CD4-positive, CD25-positive, alpha-beta regulatory T cell (primary cell): ENCODE data around the gene ODAPH. TPM values are rescaled to one million over a fixed set of nuclear protein-coding genes. Genes with fewer than 3 reads are reported as not detected.

Experiments
- ATAC-seq, 2 donors: fragments of 150-1000 bp; cut with Tn5 transposase; one replicate each; pipeline ENCODE4 v1.10.0; 2021; ENCODE audit warnings: low read depth in 2 of 2, moderate number of reproducible peaks in 2 of 2, moderate library complexity in 1 of 2
- DNase-seq, 3 donors: peaks; one replicate each; pipeline versions ENCODE4 v3.0.0 to v3.0.0-alpha.2; 2012 to 2022; ENCODE audit warnings: mixed read lengths in 1 of 3
- H3K27ac ChIP-seq: one replicate; pipeline ENCODE4 v1.7.0; 2013; ENCODE audit warnings: mild to moderate bottlenecking, low read length; ENCODE audit not compliant: insufficient read depth, poor library complexity, severe bottlenecking
- H3K27me3 ChIP-seq: one replicate; pipeline ENCODE4 v1.7.0; 2013; ENCODE audit warnings: low read length; ENCODE audit not compliant: control insufficient read depth, insufficient read depth
- H3K36me3 ChIP-seq: one replicate; pipeline ENCODE4 v1.7.0; 2013; ENCODE audit warnings: mild to moderate bottlenecking, low read length, moderate library complexity; ENCODE audit not compliant: control insufficient read depth, insufficient read depth
- H3K4me1 ChIP-seq: 2 replicates; pipeline ENCODE4 v1.7.0; 2013; ENCODE audit warnings: mild to moderate bottlenecking, low read length; ENCODE audit not compliant: insufficient read depth, control insufficient read depth, poor library complexity, severe bottlenecking
- H3K4me3 ChIP-seq: one replicate; pipeline ENCODE4 v1.7.0; 2013; ENCODE audit warnings: low read depth, mild to moderate bottlenecking, low read length, moderate library complexity
- H3K9me3 ChIP-seq, 2 experiments: 1 replicate in 1 of 2; 2 replicates in 1 of 2; pipeline ENCODE4 v1.7.0; 2013; ENCODE audit warnings: low read length in 2 of 2, mild to moderate bottlenecking in 1 of 2, moderate library complexity in 1 of 2; ENCODE audit not compliant: control insufficient read depth in 2 of 2
- H3K27ac Mint-ChIP-seq, 3 donors: one replicate each; pipeline ENCODE4 v1.8.0; 2020 to 2022; ENCODE audit warnings: mild to moderate bottlenecking in 3 of 3, mixed read lengths in 3 of 3, moderate library complexity in 2 of 3
- H3K27me3 Mint-ChIP-seq: one replicate; pipeline ENCODE4 v1.8.0; 2022; ENCODE audit warnings: mild to moderate bottlenecking, mixed read lengths
- H3K36me3 Mint-ChIP-seq: one replicate; pipeline ENCODE4 v1.8.0; 2020; ENCODE audit warnings: mixed read lengths
- H3K4me1 Mint-ChIP-seq, 4 donors: one replicate each; pipeline ENCODE4 v1.8.0; 2020 to 2022; ENCODE audit warnings: mixed read lengths in 4 of 4, mild to moderate bottlenecking in 1 of 4
- H3K4me3 Mint-ChIP-seq, 4 donors: one replicate each; pipeline ENCODE4 v1.8.0; 2020 to 2022; ENCODE audit warnings: mild to moderate bottlenecking in 4 of 4, mixed read lengths in 4 of 4, moderate library complexity in 3 of 4
- H3K9me3 Mint-ChIP-seq, 7 donors: one replicate each; pipeline ENCODE4 v1.8.0; 2020 to 2022; ENCODE audit warnings: mixed read lengths in 7 of 7, mild to moderate bottlenecking in 3 of 7, moderate library complexity in 2 of 7
- polyA plus RNA-seq, 4 donors: library from polyadenylated mRNA; unstranded; fragments of 300-500 nt; fragmentation: Illumina TruSeq; gene quantifications; one replicate each; pipeline ENCODE4 v1.2.3, GENCODE V29; 2021
- total RNA-seq: library from RNA; stranded (reverse); gene quantifications from one replicate; pipeline ENCODE4 v1.2.3, GENCODE V29; 2022

ODAPH gene
- total and polyA plus RNA-seq, 5 donors from 2014 or later = not detected

- ATAC-seq = no peak
- Histone ChIP-seq H3K36me3 (peaks cover 5% of the 10 kb centered on the region), H3K4me1 (no peaks in the 10 kb centered on the region), H3K4me3 (no peak overlapping the region), H3K27me3 (no peaks in the 10 kb centered on the region), H3K27ac (no peak overlapping the region), H3K9me3 (no peaks in the 10 kb centered on the region)
- no peaks in the 10 kb centered on the region for H3K4me1 Mint-ChIP-seq
- H3K9me3 Mint-ChIP-seq = no peaks in the 10 kb centered on the region
- no peak for DNase-seq
- peak overlapping the region in 1 of 3 donors; percentile 41 for H3K27ac Mint-ChIP-seq
- H3K36me3 Mint-ChIP-seq = peaks cover 3% of the 10 kb centered on the region
- no peaks in the 10 kb centered on the region for H3K27me3 Mint-ChIP-seq
- no peak overlapping the region for H3K4me3 Mint-ChIP-seq
Observed at GRCh38 chr4:75547647-75548387, 8.0 kb upstream of the ODAPH start.

GRCh38 chr4:75549019-75549418 lies 6.8 kb upstream of the ODAPH start:
- Histone ChIP-seq H3K27me3 (no peaks in the 10 kb centered on the region), H3K4me1 (no peaks in the 10 kb centered on the region), H3K27ac (no peak overlapping the region), H3K36me3 (peaks cover 3% of the 10 kb centered on the region), H3K4me3 (no peak overlapping the region), H3K9me3 (no peaks in the 10 kb centered on the region)
- H3K36me3 Mint-ChIP-seq = peaks cover 3% of the 10 kb centered on the region
- H3K4me1 Mint-ChIP-seq = no peaks in the 10 kb centered on the region
- no peak overlapping the region for H3K4me3 Mint-ChIP-seq
- no peak overlapping the region for H3K27ac Mint-ChIP-seq
- ATAC-seq = no peak
- DNase-seq = no peak
- no peaks in the 10 kb centered on the region for H3K9me3 Mint-ChIP-seq
- H3K27me3 Mint-ChIP-seq = no peaks in the 10 kb centered on the region

GRCh38 chr4:75552452-75552851 lies 3.4 kb upstream of the ODAPH start:
- H3K4me3 ChIP-seq = no peak overlapping the region
- no peak overlapping the region for H3K27ac ChIP-seq
- Mint-ChIP-seq H3K4me3 (no peak overlapping the region), H3K9me3 (no peaks in the 10 kb centered on the region), H3K36me3 (no peaks in the 10 kb centered on the region), H3K27me3 (peaks cover 22% of the 10 kb centered on the region), H3K27ac (no peak overlapping the region), H3K4me1 (peaks cover 0 to 5% (median 1%) of the 10 kb centered on the region in 4 donors)
- no peaks in the 10 kb centered on the region for H3K9me3 ChIP-seq
- no peaks in the 10 kb centered on the region for H3K36me3 ChIP-seq
- no peak for ATAC-seq
- no peak for DNase-seq
- peaks cover 2% of the 10 kb centered on the region for H3K27me3 ChIP-seq
- H3K4me1 ChIP-seq = no peaks in the 10 kb centered on the region

DNA sequence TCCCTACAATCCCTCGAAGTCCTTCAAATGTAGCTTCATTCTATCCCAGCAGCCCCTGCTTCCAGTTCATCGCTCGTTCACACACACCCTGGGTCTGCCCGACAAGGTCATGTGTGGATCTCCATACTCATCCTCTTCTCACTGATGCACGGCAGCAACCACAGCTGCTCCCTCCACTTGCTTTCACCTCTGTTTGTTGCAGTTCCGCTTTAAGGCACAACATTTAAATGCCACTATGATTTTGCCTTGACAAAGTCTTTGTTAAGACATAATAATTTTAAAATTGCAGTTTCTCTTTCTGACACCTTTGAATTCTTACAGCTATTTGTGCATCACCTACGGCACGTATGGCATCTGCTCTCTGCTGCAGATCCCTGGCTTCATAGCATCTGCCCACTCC lies 1.8 kb downstream of the ODAPH start:
- Histone ChIP-seq H3K27me3 (peaks cover 7% of the 10 kb centered on the region), H3K4me1 (no peaks in the 10 kb centered on the region), H3K27ac (no peak overlapping the region), H3K9me3 (no peaks in the 10 kb centered on the region), H3K4me3 (no peak overlapping the region), H3K36me3 (no peaks in the 10 kb centered on the region)
- DNase-seq (no peak), ATAC-seq (no peak)
- Mint-ChIP-seq H3K27me3 (peaks cover 44% of the 10 kb centered on the region), H3K4me3 (peak overlapping the region in 1 of 4 donors; percentile 65), H3K9me3 (no peaks in the 10 kb centered on the region), H3K27ac (no peak overlapping the region), H3K36me3 (no peaks in the 10 kb centered on the region), H3K4me1 (peaks cover 0 to 5% (median 1%) of the 10 kb centered on the region in 4 donors)

- no peak for ATAC-seq
- peaks cover 0 to 2% (median 0%) of the 10 kb centered on the region in 7 donors for H3K9me3 Mint-ChIP-seq
- H3K36me3 Mint-ChIP-seq = no peaks in the 10 kb centered on the region
- Histone ChIP-seq H3K4me1 (no peaks in the 10 kb centered on the region), H3K27me3 (peaks cover 11% of the 10 kb centered on the region), H3K4me3 (no peak overlapping the region), H3K9me3 (no peaks in the 10 kb centered on the region), H3K36me3 (no peaks in the 10 kb centered on the region), H3K27ac (no peak overlapping the region)
- H3K4me1 Mint-ChIP-seq = no peaks in the 10 kb centered on the region
- H3K27me3 Mint-ChIP-seq = peaks cover 45% of the 10 kb centered on the region
- H3K27ac Mint-ChIP-seq = no peak overlapping the region
- no peak for DNase-seq
- no peak overlapping the region for H3K4me3 Mint-ChIP-seq
Observed at GRCh38 chr4:75561789-75562188, 5.9 kb downstream of the ODAPH start.

DNA sequence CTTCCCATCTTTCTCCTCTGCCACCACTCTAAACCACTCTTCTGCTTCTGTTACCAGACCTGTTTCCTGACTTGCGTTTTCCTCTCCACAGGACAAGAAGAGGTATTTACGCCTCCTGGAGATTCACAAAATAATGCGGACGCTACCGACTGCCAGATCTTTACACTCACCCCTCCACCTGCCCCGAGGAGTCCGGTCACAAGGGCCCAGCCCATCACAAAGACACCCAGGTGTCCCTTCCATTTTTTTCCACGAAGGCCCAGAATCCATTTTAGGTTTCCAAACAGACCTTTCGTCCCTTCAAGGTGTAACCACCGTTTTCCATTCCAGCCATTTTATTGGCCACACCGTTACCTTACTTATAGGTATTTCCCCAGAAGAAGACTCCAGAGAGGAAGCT lies 8.2 kb downstream of the ODAPH start:
- Mint-ChIP-seq H3K27me3 (peaks cover 30% of the 10 kb centered on the region), H3K4me1 (no peaks in the 10 kb centered on the region), H3K36me3 (no peaks in the 10 kb centered on the region), H3K9me3 (peaks cover 0 to 2% (median 0%) of the 10 kb centered on the region in 7 donors), H3K4me3 (no peak overlapping the region), H3K27ac (no peak overlapping the region)
- Histone ChIP-seq H3K9me3 (no peaks in the 10 kb centered on the region), H3K27ac (no peak overlapping the region), H3K27me3 (peaks cover 8% of the 10 kb centered on the region), H3K36me3 (no peaks in the 10 kb centered on the region), H3K4me1 (no peaks in the 10 kb centered on the region), H3K4me3 (no peak overlapping the region)
- no peak for ATAC-seq
- DNase-seq = no peak

DNA sequence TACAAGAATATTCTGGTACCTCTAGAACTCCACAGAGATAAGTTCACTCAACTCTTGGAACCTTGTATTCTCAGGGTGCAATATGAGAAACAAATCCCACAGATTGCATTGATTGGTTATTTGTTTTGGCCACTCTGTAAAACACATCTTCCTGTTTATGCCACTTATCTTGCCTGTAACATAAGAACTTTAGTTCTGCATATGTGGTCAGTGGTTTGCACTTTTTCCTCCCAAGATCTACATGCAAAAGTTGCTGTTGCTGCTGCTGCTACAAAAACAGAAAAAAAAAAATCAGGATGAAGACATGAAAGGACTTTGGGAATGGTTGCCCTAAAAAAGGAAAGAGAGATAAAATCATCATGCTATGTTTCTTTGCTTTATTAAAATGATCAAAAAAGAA lies 9.6 kb downstream of the ODAPH start:
- Histone ChIP-seq H3K4me3 (no peak overlapping the region), H3K36me3 (no peaks in the 10 kb centered on the region), H3K4me1 (no peaks in the 10 kb centered on the region), H3K9me3 (no peaks in the 10 kb centered on the region), H3K27ac (no peak overlapping the region), H3K27me3 (peaks cover 8% of the 10 kb centered on the region)
- no peak overlapping the region for H3K4me3 Mint-ChIP-seq
- no peak overlapping the region for H3K27ac Mint-ChIP-seq
- DNase-seq (no peak), ATAC-seq (no peak)
- no peaks in the 10 kb centered on the region for H3K4me1 Mint-ChIP-seq
- no peaks in the 10 kb centered on the region for H3K36me3 Mint-ChIP-seq
- H3K27me3 Mint-ChIP-seq = peaks cover 17% of the 10 kb centered on the region
- peaks cover 0 to 2% (median 0%) of the 10 kb centered on the region in 7 donors for H3K9me3 Mint-ChIP-seq

- Histone ChIP-seq H3K36me3 (no peaks in the 10 kb centered on the region), H3K27me3 (peaks cover 8% of the 10 kb centered on the region), H3K4me1 (no peaks in the 10 kb centered on the region), H3K27ac (no peak overlapping the region), H3K9me3 (no peaks in the 10 kb centered on the region), H3K4me3 (no peak overlapping the region)
- H3K27ac Mint-ChIP-seq = no peak overlapping the region
- ATAC-seq (no peak), DNase-seq (no peak)
- no peak overlapping the region for H3K4me3 Mint-ChIP-seq
- peaks cover 22% of the 10 kb centered on the region for H3K27me3 Mint-ChIP-seq
- H3K4me1 Mint-ChIP-seq = no peaks in the 10 kb centered on the region
- no peaks in the 10 kb centered on the region for H3K36me3 Mint-ChIP-seq
- H3K9me3 Mint-ChIP-seq = peaks cover 0 to 2% (median 0%) of the 10 kb centered on the region in 7 donors
Observed at GRCh38 chr4:75566911-75567310, 11.0 kb downstream of the ODAPH start.
